GM21447 (cell line): Measurements from ENCODE around the gene CELF1.

Experiments used
- ATAC-seq: cut with Tn5 transposase; IDR thresholded peaks from one replicate; pipeline ENCODE4 v1.9.1; 2021; ENCODE audit not compliant: unreplicated experiment

The CELF1 gene

GRCh38 chr11:47451990-47452389 is 100.9 kb downstream of the CELF1 start:
- ATAC-seq = no peak

GRCh38 chr11:47451436-47451835 is 101.5 kb downstream of the CELF1 start:
- no peak for ATAC-seq

- no peak for ATAC-seq
These were observed 103.4 kb downstream of the CELF1 start for GRCh38 chr11:47449541-47449940.

- no peak for ATAC-seq
These were observed 104.1 kb downstream of the CELF1 start, which contains the start of gene RAPSN for GRCh38 chr11:47448566-47449427. TSS of gene RAPSN (minus strand) at chr11:47449136. CDS start at chr11:47448964, 172 bp downstream.

GRCh38 chr11:47447906-47448305 is 105.0 kb downstream of the CELF1 start:
- no peak for ATAC-seq

GRCh38 chr11:47446833-47447232 is 106.1 kb downstream of the CELF1 start:
- no peak for ATAC-seq

- no peak for ATAC-seq
These were observed 107.1 kb downstream of the CELF1 start for GRCh38 chr11:47445840-47446239.

- no peak for ATAC-seq
These were observed 109.1 kb downstream of the CELF1 start for GRCh38 chr11:47443817-47444216.

- ATAC-seq = no peak
These were observed 109.8 kb downstream of the CELF1 start for GRCh38 chr11:47443028-47443700.

- ATAC-seq = no peak
These were observed 110.4 kb downstream of the CELF1 start for GRCh38 chr11:47442514-47442913.

GRCh38 chr11:47441421-47441820 is 111.5 kb downstream of the CELF1 start:
- no peak for ATAC-seq

GRCh38 chr11:47440054-47440476 is 112.9 kb downstream of the CELF1 start:
- no peak for ATAC-seq

- no peak for ATAC-seq
These were observed 114.2 kb downstream of the CELF1 start for GRCh38 chr11:47438721-47439120.

- ATAC-seq = no peak
These were observed 115.0 kb downstream of the CELF1 start for GRCh38 chr11:47437746-47438418.

- ATAC-seq = no peak
These were observed 115.7 kb downstream of the CELF1 start for GRCh38 chr11:47437218-47437745.

- ATAC-seq = no peak
These were observed 116.2 kb downstream of the CELF1 start for GRCh38 chr11:47436726-47437125.

GRCh38 chr11:47435687-47436086 is 117.2 kb downstream of the CELF1 start:
- ATAC-seq = no peak

- no peak for ATAC-seq
These were observed 118.7 kb downstream of the CELF1 start for GRCh38 chr11:47434011-47434786.

GRCh38 chr11:47433157-47433556 is 119.8 kb downstream of the CELF1 start:
- no peak for ATAC-seq

GRCh38 chr11:47431356-47432083 is 121.4 kb downstream of the CELF1 start:
- no peak for ATAC-seq
